ENCODE data around the gene TEK. TPM values are rescaled to one million over a fixed set of nuclear protein-coding genes. Genes with fewer than 3 reads are reported as not detected.
A peak's percentile ranks its signal among the peaks of the same experiment; 100 is the strongest.

TEK gene
- total and polyA plus RNA-seq, 2 experiments from 2014 or later: 0.60 to 1.4 TPM

DNA sequence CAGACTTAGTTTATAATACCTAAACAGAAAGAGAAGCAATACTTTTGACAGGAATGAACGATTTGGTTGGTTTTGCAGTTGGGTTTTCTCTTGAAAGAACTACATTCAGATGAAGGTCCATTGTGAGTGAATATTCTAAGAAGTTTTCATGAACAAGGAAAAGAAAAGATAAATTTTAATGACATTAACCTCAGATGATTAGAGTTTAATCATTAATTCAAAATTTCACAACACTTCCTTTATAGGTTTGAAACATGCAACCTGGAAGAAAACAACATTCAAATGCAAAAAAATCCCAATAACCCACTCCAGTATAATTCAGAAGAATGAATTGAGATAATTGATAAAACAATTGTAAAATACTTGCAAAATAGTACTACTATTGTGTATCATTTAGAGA, 164.2 kb downstream of the TEK start:
- no peak for DNase-seq (ENCODE audit: low read depth in 1 of 2, low spot score in 1 of 2)
- TF ChIP-seq, protein P1, sequence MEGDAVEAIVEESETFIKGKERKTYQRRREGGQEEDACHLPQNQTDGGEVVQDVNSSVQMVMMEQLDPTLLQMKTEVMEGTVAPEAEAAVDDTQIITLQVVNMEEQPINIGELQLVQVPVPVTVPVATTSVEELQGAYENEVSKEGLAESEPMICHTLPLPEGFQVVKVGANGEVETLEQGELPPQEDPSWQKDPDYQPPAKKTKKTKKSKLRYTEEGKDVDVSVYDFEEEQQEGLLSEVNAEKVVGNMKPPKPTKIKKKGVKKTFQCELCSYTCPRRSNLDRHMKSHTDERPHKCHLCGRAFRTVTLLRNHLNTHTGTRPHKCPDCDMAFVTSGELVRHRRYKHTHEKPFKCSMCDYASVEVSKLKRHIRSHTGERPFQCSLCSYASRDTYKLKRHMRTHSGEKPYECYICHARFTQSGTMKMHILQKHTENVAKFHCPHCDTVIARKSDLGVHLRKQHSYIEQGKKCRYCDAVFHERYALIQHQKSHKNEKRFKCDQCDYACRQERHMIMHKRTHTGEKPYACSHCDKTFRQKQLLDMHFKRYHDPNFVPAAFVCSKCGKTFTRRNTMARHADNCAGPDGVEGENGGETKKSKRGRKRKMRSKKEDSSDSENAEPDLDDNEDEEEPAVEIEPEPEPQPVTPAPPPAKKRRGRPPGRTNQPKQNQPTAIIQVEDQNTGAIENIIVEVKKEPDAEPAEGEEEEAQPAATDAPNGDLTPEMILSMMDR (IDR thresholded peaks at IDR 0.05; ENCODE audit: low read depth, low read length): no peak

DNA sequence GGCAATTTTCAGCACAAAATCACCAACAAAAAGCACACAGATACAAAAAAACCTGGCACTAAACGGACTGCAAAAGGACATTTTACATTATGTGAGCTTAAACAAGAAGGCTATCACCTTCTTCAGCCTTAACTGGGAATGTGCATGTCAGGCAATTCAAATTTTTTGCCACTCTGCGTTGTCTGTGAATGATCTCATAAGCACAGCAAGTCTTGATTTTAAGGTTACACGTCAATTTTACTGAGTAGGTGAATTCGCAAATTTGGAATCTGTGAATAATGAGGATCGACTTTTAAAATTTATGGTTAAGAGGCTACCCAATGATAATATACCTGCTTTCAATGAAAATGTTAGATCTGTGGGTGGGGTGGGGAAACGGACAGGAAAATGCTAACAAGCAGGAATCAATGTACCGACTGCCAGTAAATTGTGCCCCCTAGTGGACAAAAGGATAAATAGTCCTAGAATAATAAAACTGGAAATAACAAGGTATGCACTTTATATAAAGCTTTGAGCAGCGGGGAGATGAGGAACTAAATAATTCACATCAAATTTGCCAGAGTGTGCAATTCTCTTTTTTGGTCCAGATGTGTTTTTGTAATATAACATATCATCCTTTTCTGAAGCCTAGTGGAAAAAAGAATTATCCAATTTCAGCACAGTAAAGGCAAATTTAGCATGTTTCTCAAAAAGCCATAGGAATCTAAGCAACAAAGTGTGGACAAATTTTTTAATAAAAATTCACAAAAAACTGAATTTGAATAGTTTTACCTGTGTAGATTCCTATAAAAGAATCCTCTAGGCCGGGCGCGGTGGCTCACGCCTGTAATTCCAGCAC, 167.4 kb downstream of the TEK start:
- H3K4me1 ChIP-seq (ENCODE audit: low read depth): peaks cover 1% of the 10 kb centered on the region
- no peaks in the 10 kb centered on the region for H3K27me3 ChIP-seq
- H3K9me3 ChIP-seq (ENCODE audit: low read depth): no peaks in the 10 kb centered on the region
- no peak overlapping the region for H3K4me3 ChIP-seq
- peak; percentile 65 to 76 for DNase-seq (ENCODE audit: low read depth in 1 of 2, low spot score in 1 of 2)
- H3K36me3 ChIP-seq: no peaks in the 10 kb centered on the region
- TF ChIP-seq, protein P1 (IDR thresholded peaks at IDR 0.05; ENCODE audit: low read depth, low read length): peak; percentile 55
- no peak overlapping the region for H3K27ac ChIP-seq

More for the DNA sequence above, 164.2 kb downstream of the TEK start:
- H3K9me3 ChIP-seq (ENCODE audit: low read depth): no peaks in the 10 kb centered on the region
- no peaks in the 10 kb centered on the region for H3K27me3 ChIP-seq
- H3K36me3 ChIP-seq: no peaks in the 10 kb centered on the region
- no peak overlapping the region for H3K27ac ChIP-seq
- no peaks in the 10 kb centered on the region for H3K4me1 ChIP-seq (ENCODE audit: low read depth)
- no peak overlapping the region for H3K4me3 ChIP-seq

DNA sequence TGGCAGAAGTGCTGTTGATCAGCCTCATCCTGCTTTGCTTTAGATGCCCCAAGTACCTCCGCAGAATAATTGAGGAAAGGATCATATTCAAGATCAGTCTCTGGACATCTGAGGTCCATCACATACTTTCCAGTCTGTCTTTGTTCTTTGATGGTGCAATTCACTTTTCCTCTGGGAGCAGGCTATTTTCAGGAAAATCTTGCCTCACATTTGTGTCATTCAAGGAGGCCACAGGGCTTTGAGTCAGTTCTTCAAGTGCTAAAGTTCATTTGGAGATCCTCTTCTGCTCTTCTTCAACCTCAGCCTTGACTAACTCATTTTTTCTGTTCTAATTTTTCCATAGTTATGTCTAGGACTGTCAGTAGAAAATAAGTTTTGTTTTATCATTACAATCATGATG, 169.3 kb downstream of the TEK start:
- H3K9me3 ChIP-seq (ENCODE audit: low read depth): no peaks in the 10 kb centered on the region
- no peak overlapping the region for H3K27ac ChIP-seq
- DNase-seq (ENCODE audit: low read depth in 1 of 2, low spot score in 1 of 2): peak in 1 of 2 donors; percentile 29
- no peak overlapping the region for H3K4me3 ChIP-seq
- TF ChIP-seq, protein P1 (IDR thresholded peaks at IDR 0.05; ENCODE audit: low read depth, low read length): no peak
- no peaks in the 10 kb centered on the region for H3K36me3 ChIP-seq
- H3K4me1 ChIP-seq (ENCODE audit: low read depth): peaks cover 4% of the 10 kb centered on the region
- no peaks in the 10 kb centered on the region for H3K27me3 ChIP-seq

DNA sequence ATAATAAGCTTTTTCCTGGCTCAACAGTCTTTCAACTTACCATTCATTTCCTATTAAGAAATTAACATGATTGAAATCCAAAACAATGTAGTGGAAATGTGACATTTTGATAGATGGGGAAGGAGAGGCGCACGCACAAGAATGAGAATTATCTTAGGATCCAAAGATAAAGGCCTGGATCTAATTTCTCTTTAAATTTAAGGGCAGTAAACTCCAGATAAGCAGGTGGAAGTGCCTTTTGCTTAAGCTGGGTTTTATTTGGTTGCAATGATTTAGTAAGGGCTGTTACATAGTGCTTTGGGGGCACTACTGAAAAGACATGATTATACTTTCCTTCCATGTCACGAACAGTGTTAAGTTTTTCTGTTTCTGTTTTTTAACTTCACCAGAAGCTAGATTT, 170.6 kb downstream of the TEK start:
- DNase-seq (ENCODE audit: low read depth in 1 of 2, low spot score in 1 of 2): no peak
- Histone ChIP-seq H3K9me3 (ENCODE audit: low read depth) (no peaks in the 10 kb centered on the region), H3K4me3 (no peak overlapping the region), H3K4me1 (ENCODE audit: low read depth) (peaks cover 4% of the 10 kb centered on the region), H3K27me3 (no peaks in the 10 kb centered on the region), H3K36me3 (no peaks in the 10 kb centered on the region), H3K27ac (no peak overlapping the region)
- TF ChIP-seq, protein P1 (IDR thresholded peaks at IDR 0.05; ENCODE audit: low read depth, low read length): no peak

Other genes with a start within 250 kb of the TEK start
- 21.5 and 24.9 TPM in 2 replicates for gene CAAP1, start 216.4 kb upstream of the TEK start, total RNA-seq
- 19.9 and 20.6 TPM in 2 replicates for gene CAAP1, start 216.4 kb upstream of the TEK start, polyA plus RNA-seq
- gene PLAA, start 162.0 kb upstream of the TEK start, total RNA-seq: 30.7 and 32.6 TPM in 2 replicates
- gene PLAA, start 162.0 kb upstream of the TEK start, polyA plus RNA-seq: 30.9 and 36.0 TPM in 2 replicates
- gene IFT74, start 152.8 kb upstream of the TEK start, total RNA-seq: 14.6 and 25.2 TPM in 2 replicates
- gene IFT74, start 152.8 kb upstream of the TEK start, polyA plus RNA-seq: 20.6 and 27.8 TPM in 2 replicates
- not detected in 2 replicates for gene LRRC19, start 103.6 kb upstream of the TEK start, total RNA-seq
- gene LRRC19, start 103.6 kb upstream of the TEK start, polyA plus RNA-seq: 0.21 and 0.44 TPM in 2 replicates
- gene EQTN, start 187.9 kb downstream of the TEK start, total RNA-seq: not detected in 2 replicates
- not detected in 2 replicates for gene EQTN, start 187.9 kb downstream of the TEK start, polyA plus RNA-seq